GM10266 (cell line): ENCODE data around the gene CHMP3.

Source experiments
- DNase-seq: peaks from one replicate; pipeline ENCODE4 v3.0.0; 2012; ENCODE audit errors: extremely low spot score
- TF ChIP-seq, protein P1 (sequence below): IDR thresholded peaks from 2 replicates; pipeline ENCODE4 v1.5.1; 2012; ENCODE audit warnings: mild to moderate bottlenecking, low read depth; ENCODE audit not compliant: control insufficient read depth, insufficient read depth; ENCODE audit errors: missing control alignments

Gene CHMP3

DNA sequence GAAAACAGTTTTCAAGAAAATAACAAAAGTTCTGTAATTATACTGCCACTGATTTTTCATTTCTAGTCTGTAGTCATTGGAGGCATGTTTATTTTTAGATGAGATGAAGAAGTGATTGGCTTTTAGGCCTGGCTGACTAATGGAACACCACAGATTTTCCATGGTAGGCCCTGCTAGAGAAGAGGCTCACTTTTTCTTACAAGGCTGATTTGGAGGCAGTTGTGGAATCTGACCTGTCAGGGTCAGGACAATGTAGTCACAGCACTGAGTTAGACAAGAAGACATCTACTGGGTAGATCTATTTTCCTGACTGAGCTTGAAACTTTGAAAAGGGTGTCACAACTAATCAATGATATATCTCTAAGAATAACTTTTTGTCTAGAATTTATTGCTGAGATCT lies 78.1 kb downstream of the CHMP3 start:
- TF ChIP-seq, protein P1, sequence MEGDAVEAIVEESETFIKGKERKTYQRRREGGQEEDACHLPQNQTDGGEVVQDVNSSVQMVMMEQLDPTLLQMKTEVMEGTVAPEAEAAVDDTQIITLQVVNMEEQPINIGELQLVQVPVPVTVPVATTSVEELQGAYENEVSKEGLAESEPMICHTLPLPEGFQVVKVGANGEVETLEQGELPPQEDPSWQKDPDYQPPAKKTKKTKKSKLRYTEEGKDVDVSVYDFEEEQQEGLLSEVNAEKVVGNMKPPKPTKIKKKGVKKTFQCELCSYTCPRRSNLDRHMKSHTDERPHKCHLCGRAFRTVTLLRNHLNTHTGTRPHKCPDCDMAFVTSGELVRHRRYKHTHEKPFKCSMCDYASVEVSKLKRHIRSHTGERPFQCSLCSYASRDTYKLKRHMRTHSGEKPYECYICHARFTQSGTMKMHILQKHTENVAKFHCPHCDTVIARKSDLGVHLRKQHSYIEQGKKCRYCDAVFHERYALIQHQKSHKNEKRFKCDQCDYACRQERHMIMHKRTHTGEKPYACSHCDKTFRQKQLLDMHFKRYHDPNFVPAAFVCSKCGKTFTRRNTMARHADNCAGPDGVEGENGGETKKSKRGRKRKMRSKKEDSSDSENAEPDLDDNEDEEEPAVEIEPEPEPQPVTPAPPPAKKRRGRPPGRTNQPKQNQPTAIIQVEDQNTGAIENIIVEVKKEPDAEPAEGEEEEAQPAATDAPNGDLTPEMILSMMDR: no peak

DNA sequence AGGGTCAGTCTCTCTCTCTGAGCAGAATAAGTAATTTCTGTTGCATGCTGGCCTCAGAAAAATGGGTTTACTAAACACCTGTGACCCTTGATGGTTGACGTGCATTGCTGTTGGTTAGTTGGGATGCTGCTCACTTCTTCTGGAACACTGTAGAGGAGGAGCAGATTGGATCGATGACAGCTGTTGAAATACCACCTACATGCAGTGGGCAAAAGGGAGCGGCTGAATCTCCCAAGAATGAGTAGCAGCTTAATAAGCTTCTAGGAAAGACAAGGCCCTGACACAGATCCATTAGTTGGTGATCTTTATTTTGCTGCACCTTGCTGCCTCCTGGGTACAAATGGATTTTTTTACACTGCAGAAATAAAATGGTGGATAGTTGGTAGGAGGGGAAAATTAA lies 78.9 kb downstream of the CHMP3 start:
- TF ChIP-seq, protein P1: no peak
- no peak for DNase-seq

More for the DNA sequence above, 78.1 kb downstream of the CHMP3 start:
- DNase-seq: no peak

DNA sequence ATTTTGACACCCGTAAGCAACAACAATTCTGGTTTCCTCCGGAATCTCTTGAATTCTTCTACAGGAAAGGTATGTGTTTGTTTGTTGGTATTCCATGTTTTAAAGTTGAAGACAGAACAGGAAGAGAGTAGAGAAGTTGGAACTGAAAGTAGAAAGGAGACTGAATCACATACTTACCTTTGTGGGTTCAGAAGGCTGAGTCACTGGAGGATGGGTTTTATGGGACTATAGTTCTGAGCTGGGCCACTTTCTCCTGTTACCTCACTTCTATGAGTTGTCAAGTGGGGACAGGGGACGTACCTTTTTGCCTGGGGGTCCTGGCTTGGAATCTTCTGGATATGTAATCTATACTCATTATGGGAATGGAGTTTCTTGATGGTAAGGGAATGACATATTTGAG lies 81.2 kb downstream of the CHMP3 start:
- TF ChIP-seq, protein P1: no peak
- DNase-seq: no peak

DNA sequence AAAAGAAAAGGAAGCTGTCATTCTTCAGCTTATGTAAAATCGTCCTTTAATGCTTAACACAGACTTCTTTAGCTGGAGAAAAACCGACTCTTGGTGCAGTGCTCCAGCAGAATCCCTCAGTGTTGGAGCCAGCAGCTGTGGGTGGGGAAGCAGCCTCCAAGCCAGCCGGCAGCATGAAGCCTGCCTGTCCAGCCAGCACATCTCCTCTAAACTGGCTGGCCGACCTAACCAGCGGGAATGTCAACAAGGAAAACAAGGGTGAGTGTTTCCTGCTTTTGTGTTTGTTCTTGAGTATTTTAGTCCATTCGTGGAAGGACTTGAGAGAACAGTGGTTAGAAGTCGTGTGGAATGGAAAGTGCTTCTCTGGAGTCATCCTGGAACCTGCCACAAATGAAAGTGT lies 83.1 kb downstream of the CHMP3 start:
- no peak for DNase-seq
- TF ChIP-seq, protein P1: no peak

DNA sequence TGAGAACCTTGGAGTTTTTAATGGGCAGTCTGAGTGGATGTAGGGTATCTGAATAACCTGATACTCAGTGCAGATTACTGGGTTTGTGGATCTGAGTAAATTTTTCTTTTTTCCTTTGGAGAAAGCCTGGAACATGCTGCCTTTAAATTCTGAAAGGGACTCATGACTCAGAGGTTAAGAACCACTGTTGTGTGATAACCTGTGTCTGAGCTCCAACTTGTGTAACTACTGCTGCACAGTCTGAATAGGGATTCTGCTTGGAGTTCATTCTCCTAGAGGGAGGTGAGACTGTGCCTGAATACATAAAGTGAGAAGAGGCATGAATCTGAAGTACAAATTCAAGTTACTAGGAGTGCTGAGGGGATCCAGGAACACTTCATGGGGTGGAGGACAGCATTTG lies 85.9 kb downstream of the CHMP3 start:
- DNase-seq: no peak
- TF ChIP-seq, protein P1: no peak

DNA sequence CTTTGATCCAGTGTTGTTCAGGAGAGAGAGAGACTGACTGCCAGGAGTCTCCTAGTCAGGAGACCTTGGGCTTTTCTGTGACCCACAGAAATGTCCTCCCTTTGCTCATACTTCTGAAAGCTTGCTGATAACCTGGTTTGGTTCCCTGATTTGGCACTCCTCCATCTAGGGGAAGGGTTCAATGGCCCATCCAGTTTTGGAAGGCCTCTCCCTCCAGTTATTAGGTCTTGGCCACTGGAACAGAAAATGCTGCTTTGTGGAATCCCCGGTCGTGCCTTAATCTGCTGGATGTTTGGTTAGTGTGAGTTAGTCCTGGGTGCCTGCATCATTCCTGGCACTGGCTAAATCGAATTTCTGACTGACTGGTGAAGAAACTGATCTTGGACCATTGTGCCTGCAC lies 86.3 kb downstream of the CHMP3 start:
- TF ChIP-seq, protein P1: no peak
- DNase-seq: no peak

DNA sequence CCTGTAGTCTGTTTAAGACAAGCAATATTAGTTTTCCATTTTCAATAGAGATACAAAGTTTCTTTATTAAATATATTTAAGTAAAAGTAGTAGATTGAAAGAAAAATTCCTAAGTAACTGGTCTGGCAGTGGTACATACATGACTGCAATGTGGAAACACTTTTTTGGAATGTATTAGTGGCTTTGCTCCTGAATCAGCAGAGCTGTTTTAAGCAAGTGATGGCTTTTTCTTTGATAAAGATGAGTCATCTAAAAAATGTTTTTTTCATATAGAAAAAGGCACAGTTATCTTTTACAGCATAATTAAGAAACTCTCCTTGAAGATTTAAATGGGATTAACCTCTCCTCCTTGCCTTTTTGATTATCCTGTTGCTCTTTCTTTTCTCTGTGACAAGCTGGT lies 87.2 kb downstream of the CHMP3 start:
- TF ChIP-seq, protein P1: no peak
- no peak for DNase-seq
